BLaER1 treated with 17β-estradiol and CSF1 and Interleukin-3, amounts not matched to agents 10 nM and 100 nM (cell line): Measurements from ENCODE around the gene DNAH2.
A peak's percentile ranks its signal among the peaks of the same experiment; 100 is the strongest.

ENCODE experiments used
- H3K27ac ChIP-seq, 11 experiments: shearing (Covaris generic); formaldehyde crosslinking; 2 replicates each; pipeline ENCODE4 v1.8.1; 2022
- H3K27me3 ChIP-seq, 11 experiments: shearing (Covaris generic); formaldehyde crosslinking; 2 replicates each; pipeline ENCODE4 v1.8.1; 2022
- H3K36me3 ChIP-seq, 11 experiments: shearing (Covaris generic); formaldehyde crosslinking; 2 replicates each; pipeline ENCODE4 v1.8.1; 2022
- H3K4me1 ChIP-seq, 10 experiments: shearing (Covaris generic); formaldehyde crosslinking; 2 replicates each; pipeline ENCODE4 v1.8.1; 2022
- H3K4me2 ChIP-seq, 11 experiments: shearing (Covaris generic); formaldehyde crosslinking; 2 replicates each; pipeline ENCODE4 v1.8.1; 2022
- H3K4me3 ChIP-seq, 10 experiments: shearing (Covaris generic); formaldehyde crosslinking; 2 replicates each; pipeline ENCODE4 v1.8.1; 2022
- H3K9ac ChIP-seq, 11 experiments: shearing (Covaris generic); formaldehyde crosslinking; 2 replicates each; pipeline ENCODE4 v1.8.1; 2022
- H3K9me3 ChIP-seq, 11 experiments: shearing (Covaris generic); formaldehyde crosslinking; replicated peaks in 1 of 11; 2 replicates each; pipeline ENCODE4 v1.8.1; 2022
- H4K20me1 ChIP-seq, 11 experiments: shearing (Covaris generic); formaldehyde crosslinking; 2 replicates each; pipeline ENCODE4 v1.8.1; 2022
- Cebpa-rat ChIP-seq, 11 experiments: shearing (Covaris generic); IDR thresholded peaks; 2 replicates each; pipeline ENCODE4 v1.8.1; 2022

The DNAH2 gene

GRCh38 chr17:7706631-7707354, 10.8 kb upstream of the DNAH2 start:
- H3K9me3 ChIP-seq: no peaks in the 10 kb centered on the region
- H3K4me3 ChIP-seq: no peak overlapping the region
- peaks cover 21 to 52% (median 35%) of the 10 kb centered on the region in 10 experiments for H3K4me1 ChIP-seq
- H3K4me2 ChIP-seq: no peak overlapping the region
- peaks cover 5 to 21% (median 15%) of the 10 kb centered on the region in 11 experiments; a peak in 21 of 22 replicates for H3K36me3 ChIP-seq
- peaks cover 0 to 61% (median 32%) of the 10 kb centered on the region in 11 experiments; a peak in 16 of 22 replicates for H4K20me1 ChIP-seq
- TF ChIP-seq Cebpa-rat (IDR thresholded peaks at IDR 0.05): no peak
- peaks cover 57 to 77% (median 63%) of the 10 kb centered on the region in 11 experiments for H3K27me3 ChIP-seq
- no peak overlapping the region for H3K9ac ChIP-seq
- no peak overlapping the region for H3K27ac ChIP-seq

- Histone ChIP-seq H4K20me1 (peaks cover 0 to 56% (median 32%) of the 10 kb centered on the region in 11 experiments; a peak in 16 of 22 replicates), H3K36me3 (peaks cover 0 to 15% (median 8%) of the 10 kb centered on the region in 11 experiments; a peak in 17 of 22 replicates), H3K27ac (no peak overlapping the region), H3K4me2 (no peak overlapping the region), H3K4me3 (no peak overlapping the region), H3K9ac (no peak overlapping the region), H3K9me3 (no peaks in the 10 kb centered on the region), H3K4me1 (peaks cover 21 to 59% (median 40%) of the 10 kb centered on the region in 10 experiments), H3K27me3 (peaks cover 57 to 82% (median 70%) of the 10 kb centered on the region in 11 experiments)
- no peak for TF ChIP-seq Cebpa-rat (IDR thresholded peaks at IDR 0.05)
These were observed 10.1 kb upstream of the DNAH2 start for GRCh38 chr17:7707446-7707845.

GRCh38 chr17:7707858-7708750, 9.4 kb upstream of the DNAH2 start:
- Histone ChIP-seq H3K9ac (no peak overlapping the region), H3K27ac (no peak overlapping the region), H4K20me1 (peaks cover 0 to 50% (median 27%) of the 10 kb centered on the region in 11 experiments; a peak in 15 of 22 replicates), H3K4me1 (peaks cover 21 to 61% (median 41%) of the 10 kb centered on the region in 10 experiments), H3K4me3 (no peak overlapping the region), H3K36me3 (peaks cover 0 to 8% (median 2%) of the 10 kb centered on the region in 11 experiments; a peak in 11 of 22 replicates), H3K27me3 (peaks cover 54 to 82% (median 71%) of the 10 kb centered on the region in 11 experiments), H3K4me2 (no peak overlapping the region), H3K9me3 (no peaks in the 10 kb centered on the region)
- TF ChIP-seq Cebpa-rat (IDR thresholded peaks at IDR 0.05): no peak

- Histone ChIP-seq H4K20me1 (peaks cover 0 to 40% (median 18%) of the 10 kb centered on the region in 11 experiments; a peak in 15 of 22 replicates), H3K4me1 (peaks cover 28 to 70% (median 50%) of the 10 kb centered on the region in 10 experiments), H3K9me3 (no peaks in the 10 kb centered on the region), H3K9ac (no peak overlapping the region), H3K4me2 (peak overlapping the region in 5 of 11 experiments; percentile 18 to 69 (median 41); a peak in 7 of 22 replicates), H3K27me3 (peaks cover 45 to 80% (median 69%) of the 10 kb centered on the region in 11 experiments), H3K4me3 (no peak overlapping the region), H3K36me3 (0 out of 22 replicates have a peak, but pooled peaks cover 0 to under 1% (median 0%) of the 10 kb centered on the region in 11 experiments), H3K27ac (no peak overlapping the region)
- TF ChIP-seq Cebpa-rat (IDR thresholded peaks at IDR 0.05): no peak
These were observed 8.5 kb upstream of the DNAH2 start for GRCh38 chr17:7709031-7709430.

- peak overlapping the region; percentile 36 to 71 (median 59) for H3K4me2 ChIP-seq
These were observed 7.2 kb upstream of the DNAH2 start for GRCh38 chr17:7710301-7710700.

GRCh38 chr17:7711051-7711755, 6.3 kb upstream of the DNAH2 start:
- Histone ChIP-seq H3K4me3 (no peak overlapping the region), H3K9me3 (no peaks in the 10 kb centered on the region), H4K20me1 (peaks cover 0 to 19% (median under 1%) of the 10 kb centered on the region in 11 experiments; a peak in 4 of 22 replicates), H3K27ac (0 out of 22 replicates have a peak overlapping the region, but pooled peaks of 1 of the 11 experiments have one; percentile 3), H3K4me2 (peak overlapping the region in 9 of 11 experiments; percentile 51 to 71 (median 64); a peak in 19 of 22 replicates), H3K36me3 (no peaks in the 10 kb centered on the region), H3K27me3 (peaks cover 40 to 80% (median 69%) of the 10 kb centered on the region in 11 experiments), H3K9ac (no peak overlapping the region), H3K4me1 (peaks cover 36 to 70% (median 53%) of the 10 kb centered on the region in 10 experiments)
- no peak for TF ChIP-seq Cebpa-rat (IDR thresholded peaks at IDR 0.05)

More at GRCh38 chr17:7710301-7710700, 7.2 kb upstream of the DNAH2 start:
- Histone ChIP-seq H3K9ac (no peak overlapping the region), H3K36me3 (no peaks in the 10 kb centered on the region), H4K20me1 (peaks cover 0 to 28% (median 8%) of the 10 kb centered on the region in 11 experiments; a peak in 13 of 22 replicates), H3K4me3 (no peak overlapping the region), H3K27me3 (peaks cover 40 to 80% (median 69%) of the 10 kb centered on the region in 11 experiments), H3K4me1 (peaks cover 31 to 70% (median 52%) of the 10 kb centered on the region in 10 experiments), H3K9me3 (no peaks in the 10 kb centered on the region), H3K27ac (0 out of 22 replicates have a peak overlapping the region, but pooled peaks of 2 of the 11 experiments have one; percentile 2 to 3)
- no peak for TF ChIP-seq Cebpa-rat (IDR thresholded peaks at IDR 0.05)

GRCh38 chr17:7712111-7712771, 5.3 kb upstream of the DNAH2 start:
- Histone ChIP-seq H3K9ac (no peak overlapping the region), H3K4me3 (no peak overlapping the region), H4K20me1 (peaks cover 0 to 8% (median 0%) of the 10 kb centered on the region in 11 experiments; a peak in 4 of 22 replicates), H3K9me3 (no peaks in the 10 kb centered on the region), H3K27ac (no peak overlapping the region), H3K4me2 (peak overlapping the region in 4 of 11 experiments; percentile 3 to 71 (median 29); a peak in 6 of 22 replicates), H3K4me1 (peaks cover 45 to 80% (median 62%) of the 10 kb centered on the region in 10 experiments), H3K36me3 (no peaks in the 10 kb centered on the region), H3K27me3 (peaks cover 40 to 80% (median 69%) of the 10 kb centered on the region in 11 experiments)
- no peak for TF ChIP-seq Cebpa-rat (IDR thresholded peaks at IDR 0.05)
